Trophoblast cell (in vitro differentiated cells and primary cell): ENCODE data around the gene CEND1.

Experiments used
- DNase-seq, 2 donors: peaks; one replicate each; pipeline ENCODE4 v3.0.0-alpha.2; 2016
- H2AFZ ChIP-seq: 2 replicates; pipeline ENCODE4 v1.6.1; 2013; ENCODE audit warnings: low read length, moderate library complexity, mild to moderate bottlenecking; ENCODE audit not compliant: insufficient read depth, poor library complexity
- H2AK5ac ChIP-seq: 2 replicates; pipeline ENCODE4 v1.6.1; 2013; ENCODE audit warnings: mild to moderate bottlenecking, low read length
- H2BK120ac ChIP-seq: 2 replicates; pipeline ENCODE4 v1.6.1; 2013; ENCODE audit warnings: low read length, mild to moderate bottlenecking, moderate library complexity; ENCODE audit not compliant: insufficient read depth, poor library complexity
- H2BK12ac ChIP-seq: 2 replicates; pipeline ENCODE4 v1.6.1; 2013; ENCODE audit warnings: mild to moderate bottlenecking, low read length, moderate library complexity
- H2BK5ac ChIP-seq: 2 replicates; pipeline ENCODE4 v1.6.1; 2013; ENCODE audit warnings: low read length, low read depth, moderate library complexity, mild to moderate bottlenecking; ENCODE audit not compliant: poor library complexity
- H3K14ac ChIP-seq: 2 replicates; pipeline ENCODE4 v1.6.1; 2013; ENCODE audit warnings: mild to moderate bottlenecking, low read length
- H3K18ac ChIP-seq: 2 replicates; pipeline ENCODE4 v1.6.1; 2013; ENCODE audit warnings: mild to moderate bottlenecking, low read length
- H3K23ac ChIP-seq: 2 replicates; pipeline ENCODE4 v1.6.1; 2013; ENCODE audit warnings: low read length
- H3K27ac ChIP-seq: 2 replicates; pipeline ENCODE4 v1.5.1; 2013; ENCODE audit warnings: low read depth, mild to moderate bottlenecking, inconsistent platforms, low read length, moderate library complexity
- H3K27me3 ChIP-seq: 2 replicates; pipeline ENCODE4 v1.6.1; 2013; ENCODE audit warnings: inconsistent platforms, mild to moderate bottlenecking, low read length, moderate library complexity; ENCODE audit not compliant: insufficient read depth
- H3K36me3 ChIP-seq, 2 experiments: 1 replicate in 1 of 2; 2 replicates in 1 of 2; pipeline ENCODE4 v1.6.1; 2013; ENCODE audit warnings: low read length in 2 of 2, mild to moderate bottlenecking in 2 of 2, moderate library complexity in 1 of 2; ENCODE audit not compliant: insufficient read depth in 2 of 2, control insufficient read depth in 1 of 2
- H3K4ac ChIP-seq: 2 replicates; pipeline ENCODE4 v1.6.1; 2013; ENCODE audit warnings: low read depth, mild to moderate bottlenecking, low read length, moderate library complexity
- H3K4me1 ChIP-seq, 2 experiments: 1 replicate in 1 of 2; 2 replicates in 1 of 2; pipeline ENCODE4 v1.6.1; 2013; ENCODE audit warnings: low read length in 2 of 2, mild to moderate bottlenecking in 2 of 2, moderate library complexity in 1 of 2; ENCODE audit not compliant: insufficient read depth in 2 of 2, control insufficient read depth in 1 of 2
- H3K4me2 ChIP-seq: 2 replicates; pipeline ENCODE4 v1.6.1; 2013; ENCODE audit warnings: inconsistent platforms, mild to moderate bottlenecking, low read length, moderate library complexity
- H3K4me3 ChIP-seq: 2 replicates; pipeline ENCODE4 v1.5.1; 2013; ENCODE audit warnings: mild to moderate bottlenecking, low read depth, low read length, inconsistent platforms
- H3K79me1 ChIP-seq: one replicate; pipeline ENCODE4 v1.6.1; 2013; ENCODE audit warnings: low read length
- H3K79me2 ChIP-seq: 2 replicates; pipeline ENCODE4 v1.6.1; 2013; ENCODE audit warnings: low read length, mild to moderate bottlenecking; ENCODE audit not compliant: control insufficient read depth, insufficient read depth, poor library complexity
- H3K9ac ChIP-seq: 2 replicates; pipeline ENCODE4 v1.6.1; 2013; ENCODE audit warnings: mild to moderate bottlenecking, low read length
- H3K9me3 ChIP-seq: 2 replicates; pipeline ENCODE4 v1.6.1; 2013; ENCODE audit warnings: low read depth, mild to moderate bottlenecking, control low read depth, inconsistent platforms, low read length; ENCODE audit not compliant: insufficient read depth
- H4K12ac ChIP-seq: 2 replicates; pipeline ENCODE4 v1.6.1; 2013; ENCODE audit warnings: low read depth, mild to moderate bottlenecking, low read length, moderate library complexity
- H4K8ac ChIP-seq: 2 replicates; pipeline ENCODE4 v1.6.1; 2013; ENCODE audit warnings: low read depth, mild to moderate bottlenecking, low read length, moderate library complexity
- H4K91ac ChIP-seq: one replicate; pipeline ENCODE4 v1.6.1; 2013; ENCODE audit warnings: low read depth, mild to moderate bottlenecking, low read length, moderate library complexity
- WGBS: extraction: QIAGEN DNeasy Blood & Tissue Kit; methylation state at CpG from one replicate; pipeline ENCODE4 v1.1.7; 2013; ENCODE audit warnings: missing lambda C conversion rate; ENCODE audit not compliant: insufficient read length, insufficient coverage; ENCODE audit errors: extremely low coverage; 5-methylcytosine and 5-hydroxymethylcytosine counted together

CEND1 gene

GRCh38 chr11:783581-784015 is 6.3 kb downstream of the CEND1 start:
- no CpG with 5 or more reads among the region's 24 CpGs for WGBS
- no peak overlapping the region for H3K4ac ChIP-seq
- peak; percentile 50 to 70 for DNase-seq

GRCh38 chr11:782264-783174 is 7.4 kb downstream of the CEND1 start:
- Histone ChIP-seq H3K4me3 (peak overlapping the region; percentile 7), H2BK12ac (no peak overlapping the region), H3K4ac (no peak overlapping the region), H3K36me3 (peaks cover 9 to 10% of the 10 kb centered on the region in 2 experiments), H3K4me2 (no peak overlapping the region), H3K18ac (no peak overlapping the region), H4K8ac (no peak overlapping the region), H4K12ac (no peak overlapping the region), H4K91ac (no peak overlapping the region), H2AK5ac (no peak overlapping the region), H3K27me3 (no peaks in the 10 kb centered on the region), H3K9ac (no peak overlapping the region), H3K27ac (no peak overlapping the region), H3K23ac (no peak overlapping the region), H3K4me1 (peaks cover 7 to 8% of the 10 kb centered on the region in 2 experiments), H3K79me1 (peaks cover 3% of the 10 kb centered on the region), H3K14ac (no peak overlapping the region), H3K79me2 (peaks cover 8% of the 10 kb centered on the region), H2AFZ (no peak overlapping the region), H3K9me3 (peaks cover 2% of the 10 kb centered on the region), H2BK120ac (no peak overlapping the region), H2BK5ac (no peak overlapping the region)
- WGBS = no CpG with 5 or more reads among the region's 36 CpGs
- DNase-seq = no peak

More at GRCh38 chr11:783581-784015, 6.3 kb downstream of the CEND1 start:
- H3K9ac ChIP-seq = no peak overlapping the region
- H3K27me3 ChIP-seq = no peaks in the 10 kb centered on the region
- peaks cover 2% of the 10 kb centered on the region for H3K9me3 ChIP-seq
- H3K18ac ChIP-seq = no peak overlapping the region
- no peak overlapping the region for H2AK5ac ChIP-seq
- H3K79me2 ChIP-seq = no peaks in the 10 kb centered on the region
- H3K4me1 ChIP-seq = peaks cover 2 to 3% of the 10 kb centered on the region in 2 experiments
- peak overlapping the region; percentile 39 for H4K12ac ChIP-seq
- H3K36me3 ChIP-seq = peaks cover 9 to 10% of the 10 kb centered on the region in 2 experiments
- no peak overlapping the region for H2BK5ac ChIP-seq
- H2BK120ac ChIP-seq = no peak overlapping the region
- H4K8ac ChIP-seq = no peak overlapping the region
- H3K4me3 ChIP-seq = no peak overlapping the region
- H3K14ac ChIP-seq = no peak overlapping the region
- H2AFZ ChIP-seq = no peak overlapping the region
- no peak overlapping the region for H3K27ac ChIP-seq
- no peak overlapping the region for H4K91ac ChIP-seq
- no peak overlapping the region for H2BK12ac ChIP-seq
- no peaks in the 10 kb centered on the region for H3K79me1 ChIP-seq
- no peak overlapping the region for H3K23ac ChIP-seq
- H3K4me2 ChIP-seq = no peak overlapping the region

- no peak overlapping the region for H2BK120ac ChIP-seq
- H3K27ac ChIP-seq = no peak overlapping the region
- no peak overlapping the region for H3K23ac ChIP-seq
- H3K36me3 ChIP-seq = peaks cover 9 to 10% of the 10 kb centered on the region in 2 experiments
- DNase-seq = no peak
- no peak overlapping the region for H3K18ac ChIP-seq
- no peak overlapping the region for H2AFZ ChIP-seq
- no peak overlapping the region for H2BK5ac ChIP-seq
- H4K12ac ChIP-seq = no peak overlapping the region
- no peak overlapping the region for H3K4me3 ChIP-seq
- H2AK5ac ChIP-seq = no peak overlapping the region
- H3K9ac ChIP-seq = no peak overlapping the region
- H3K4me1 ChIP-seq = peaks cover 16 to 19% of the 10 kb centered on the region in 2 experiments
- no peak overlapping the region for H4K8ac ChIP-seq
- H2BK12ac ChIP-seq = no peak overlapping the region
- H4K91ac ChIP-seq = no peak overlapping the region
- peaks cover 11% of the 10 kb centered on the region for H3K79me1 ChIP-seq
- H3K4me2 ChIP-seq = no peak overlapping the region
- no peaks in the 10 kb centered on the region for H3K9me3 ChIP-seq
- H3K79me2 ChIP-seq = peaks cover 19% of the 10 kb centered on the region
- no peak overlapping the region for H3K4ac ChIP-seq
- no peaks in the 10 kb centered on the region for H3K27me3 ChIP-seq
- WGBS = no CpG with 5 or more reads among the region's 16 CpGs
- no peak overlapping the region for H3K14ac ChIP-seq
Measured at GRCh38 chr11:779955-780532, 9.8 kb downstream of the CEND1 start.

DNA sequence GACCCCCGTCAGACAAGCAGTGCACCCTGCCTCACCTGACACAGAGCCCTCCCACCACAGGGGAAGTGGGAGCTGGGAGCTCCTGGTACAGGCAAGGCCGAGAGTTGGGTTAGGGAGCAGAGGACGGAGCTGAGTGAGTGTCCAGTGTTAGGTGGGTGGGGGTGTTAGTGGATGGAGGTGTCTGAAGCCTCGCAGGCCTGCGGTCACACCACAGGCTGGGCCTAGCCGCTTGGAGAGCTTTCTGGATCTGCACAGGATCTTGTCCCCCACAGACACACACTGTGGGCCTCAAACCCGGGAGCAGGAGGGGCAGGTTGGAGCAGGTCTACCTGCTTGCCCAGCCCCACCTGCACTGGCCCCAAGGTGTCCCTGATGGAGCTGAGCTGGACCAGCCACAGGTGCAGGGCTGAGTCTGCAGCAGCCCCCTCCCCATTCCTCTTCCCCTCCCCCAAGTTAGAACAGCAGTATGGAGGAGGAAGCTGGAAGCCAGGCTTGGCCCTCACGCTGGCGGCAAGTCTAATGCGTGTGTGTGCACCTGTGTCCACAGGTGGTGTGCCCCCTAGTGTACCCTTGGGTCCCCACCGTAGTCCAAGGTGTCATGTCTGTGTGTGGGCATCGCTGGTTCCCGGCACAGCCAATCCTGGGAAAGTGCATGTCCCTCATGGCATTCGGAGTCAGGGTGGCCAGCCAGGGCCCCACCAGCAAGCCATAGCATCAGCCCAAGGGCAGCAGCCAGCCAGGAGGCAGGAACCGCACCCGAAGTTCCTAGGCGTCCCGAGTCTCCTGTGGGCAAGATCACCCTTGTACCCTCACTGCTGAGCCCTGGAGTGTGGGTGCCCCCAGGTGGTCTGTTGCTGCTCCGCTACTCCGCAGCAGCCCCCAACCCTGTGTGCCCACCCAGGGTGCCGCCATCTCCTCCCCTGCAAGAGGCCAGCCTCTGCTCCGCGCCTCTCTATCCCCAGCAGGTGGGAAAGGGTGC is 10.6 kb downstream of the CEND1 start:
- H3K79me2 ChIP-seq = peaks cover 19% of the 10 kb centered on the region
- no peak overlapping the region for H4K12ac ChIP-seq
- H3K14ac ChIP-seq = no peak overlapping the region
- peaks cover 11% of the 10 kb centered on the region for H3K79me1 ChIP-seq
- peak overlapping the region; percentile 8 for H3K4me3 ChIP-seq
- no peak overlapping the region for H2BK5ac ChIP-seq
- H2BK120ac ChIP-seq = no peak overlapping the region
- no peak overlapping the region for H4K91ac ChIP-seq
- no peak overlapping the region for H2AFZ ChIP-seq
- DNase-seq = no peak
- H3K23ac ChIP-seq = no peak overlapping the region
- H3K36me3 ChIP-seq = peaks cover 10 to 11% of the 10 kb centered on the region in 2 experiments
- H3K9me3 ChIP-seq = no peaks in the 10 kb centered on the region
- H3K4ac ChIP-seq = no peak overlapping the region
- H2BK12ac ChIP-seq = no peak overlapping the region
- H2AK5ac ChIP-seq = no peak overlapping the region
- H3K4me2 ChIP-seq = no peak overlapping the region
- peaks cover 17 to 20% of the 10 kb centered on the region in 2 experiments for H3K4me1 ChIP-seq
- H3K18ac ChIP-seq = peak overlapping the region; percentile 25
- no peak overlapping the region for H3K27ac ChIP-seq
- H3K27me3 ChIP-seq = no peaks in the 10 kb centered on the region
- no peak overlapping the region for H3K9ac ChIP-seq
- WGBS = no CpG with 5 or more reads among the region's 23 CpGs
- H4K8ac ChIP-seq = no peak overlapping the region
